B cell (primary cell): Measurements from ENCODE around the gene SRRD. TPM values are rescaled to one million over a fixed set of nuclear protein-coding genes. Genes with fewer than 3 reads are reported as not detected.

Experiments used
- ATAC-seq: fragments of 200-7000 bp; cut with Tn5 transposase; one replicate; pipeline ENCODE4 v1.10.0; 2021; ENCODE audit warnings: low read depth, mild to moderate bottlenecking, moderate number of reproducible peaks, moderate library complexity
- CTCF ChIA-PET: fragments of 350-600 bp; sonication (Branson Sonifier 250); formaldehyde crosslinking; loops from one replicate; lab custom pipeline; 2021; ENCODE audit warnings: antibody characterized with exemption, inconsistent platforms; lab: Charles Lee
- POLR2A ChIA-PET: fragments of 350-600 bp; sonication (Branson Sonifier 250); formaldehyde crosslinking; loops from one replicate; lab custom pipeline; 2021; ENCODE audit warnings: antibody characterized with exemption; lab: Charles Lee
- DNase-seq: peaks from one replicate; pipeline ENCODE4 v3.0.0; 2013
- H2AFZ ChIP-seq: 2 replicates; pipeline ENCODE4 v1.6.1; 2012; ENCODE audit warnings: mild to moderate bottlenecking, low read depth, low read length; ENCODE audit not compliant: insufficient read depth, poor library complexity, severe bottlenecking
- H3K27ac ChIP-seq, 2 donors: 1 replicate in 1 of 2; 2 replicates in 1 of 2; pipeline ENCODE4 v1.5.1; 2012 to 2013; ENCODE audit warnings: low read length in 2 of 2, mild to moderate bottlenecking in 2 of 2, moderate library complexity in 1 of 2
- H3K27me3 ChIP-seq, 4 experiments: fragments of 200-600 bp in 1 of 4; sonication (generic) in 1 of 4; replicated peaks in 1 of 4; 1 replicate in 2 of 4; 2 replicates in 2 of 4; pipeline versions ENCODE4 v1.6.1 to v1.7.0; 2013 to 2016; ENCODE audit warnings: low read length in 3 of 4, mild to moderate bottlenecking in 2 of 4, mixed read lengths in 1 of 4, moderate library complexity in 1 of 4; ENCODE audit not compliant: insufficient read depth in 4 of 4, control insufficient read depth in 3 of 4; ENCODE audit errors: control extremely low read depth in 1 of 4
- H3K36me3 ChIP-seq, 2 experiments: replicated peaks in 1 of 2; 1 replicate in 1 of 2; 2 replicates in 1 of 2; pipeline versions ENCODE4 v1.6.1 to v1.7.1; 2013; ENCODE audit warnings: low read length in 1 of 2; ENCODE audit not compliant: insufficient read depth in 2 of 2, control insufficient read depth in 1 of 2; ENCODE audit errors: control extremely low read depth in 1 of 2, extremely low read depth in 1 of 2
- H3K4me1 ChIP-seq, 2 donors: fragments of 200-600 bp in 1 of 2; sonication (generic) in 1 of 2; 1 replicate in 1 of 2; 2 replicates in 1 of 2; pipeline versions ENCODE4 v1.5.1 to v1.6.1; 2013 to 2017; ENCODE audit warnings: low read length in 2 of 2; ENCODE audit not compliant: control insufficient read depth in 2 of 2, insufficient read depth in 2 of 2
- H3K4me2 ChIP-seq: replicated peaks from 2 replicates; pipeline ENCODE3; 2012; ENCODE audit warnings: mild to moderate bottlenecking, low read depth, low read length; ENCODE audit not compliant: poor library complexity, severe bottlenecking
- H3K4me3 ChIP-seq, 5 experiments: fragments of 200-600 bp in 1 of 5; sonication (generic) in 1 of 5; 1 replicate in 3 of 5; 2 replicates in 2 of 5; pipeline versions ENCODE4 v1.5.1 to v1.7.0; 2011 to 2016; ENCODE audit warnings: low read length in 4 of 5, mild to moderate bottlenecking in 4 of 5, low read depth in 2 of 5, control low read depth in 1 of 5, moderate library complexity in 1 of 5; ENCODE audit not compliant: insufficient read depth in 1 of 5; ENCODE audit errors: control extremely low read depth in 1 of 5, extremely low read depth in 1 of 5
- H3K79me2 ChIP-seq: fragments of 200-600 bp; sonication (generic); one replicate; pipeline ENCODE4 v1.6.0; 2016; ENCODE audit warnings: low read length; ENCODE audit not compliant: control insufficient read depth, insufficient read depth
- H3K9ac ChIP-seq: fragments of 200-600 bp; sonication (generic); 2 replicates; pipeline ENCODE4 v1.6.1; 2017; ENCODE audit warnings: mild to moderate bottlenecking, low read length, moderate library complexity
- H3K9me3 ChIP-seq, 3 donors: one replicate each; pipeline versions ENCODE4 v1.6.1 to v1.7.1; 2013; ENCODE audit warnings: low read length in 2 of 3; ENCODE audit not compliant: control insufficient read depth in 2 of 3, insufficient read depth in 1 of 3; ENCODE audit errors: control extremely low read depth in 1 of 3
- H4K20me1 ChIP-seq: 2 replicates; pipeline ENCODE4 v1.6.0; 2012; ENCODE audit warnings: mild to moderate bottlenecking, low read length; ENCODE audit not compliant: insufficient read depth, control insufficient read depth, poor library complexity, severe bottlenecking
- H3K27ac Mint-ChIP-seq: one replicate; pipeline ENCODE4 v1.8.0; 2021; ENCODE audit warnings: mixed read lengths
- H3K27me3 Mint-ChIP-seq: one replicate; pipeline ENCODE4 v1.8.0; 2021; ENCODE audit warnings: mixed read lengths
- H3K4me1 Mint-ChIP-seq: one replicate; pipeline ENCODE4 v1.8.0; 2021; ENCODE audit warnings: mixed read lengths
- H3K4me3 Mint-ChIP-seq: one replicate; pipeline ENCODE4 v1.8.0; 2021; ENCODE audit warnings: mixed read lengths
- H3K9me3 Mint-ChIP-seq: one replicate; pipeline ENCODE4 v1.8.0; 2022; ENCODE audit warnings: mixed read lengths; ENCODE audit not compliant: insufficient read depth
- EZH2 ChIP-seq: IDR thresholded peaks from 2 replicates; pipeline ENCODE4 v1.6.1; 2012; ENCODE audit warnings: borderline replicate concordance, low read depth, mild to moderate bottlenecking, moderate library complexity, low read length; ENCODE audit not compliant: insufficient read depth, poor library complexity, severe bottlenecking
- WGBS: methylation state at CpG from one replicate; pipeline ENCODE4 v1.1.5; 2013; ENCODE audit warnings: missing lambda C conversion rate; ENCODE audit not compliant: insufficient coverage; 5-methylcytosine and 5-hydroxymethylcytosine counted together
- intact Hi-C: fragments of 100-400 bp; cut with micrococcal nuclease; formaldehyde crosslinking; loops from one replicate; pipeline ENCODE4 v1.10.0; 2022
- polyA plus RNA-seq: library from polyadenylated mRNA; depleted of rRNA; stranded (reverse); fragments of >200 nt; gene quantifications from 2 replicates; pipeline ENCODE4 v1.2.3, GENCODE V29; 2012
- total RNA-seq, 2 donors: library from RNA; stranded (reverse); fragments of 120-200 nt in 1 of 2; gene quantifications; 1 replicate in 1 of 2; 2 replicates in 1 of 2; pipeline versions ENCODE4 v1.2.3 to v1.2.4, GENCODE V29; 2013 to 2022
- TF ChIP-seq, protein P1 (sequence below): fragments of 200-600 bp; IDR thresholded peaks from one replicate; pipeline ENCODE4 v1.8.0; 2022; ENCODE audit warnings: antibody characterized with exemption, mild to moderate bottlenecking

SRRD gene
- total and polyA plus RNA-seq, 2 donors (not counting 1 experiment from before 2014, with no cell fraction given) = 7.8 to 19.2 TPM

DNA sequence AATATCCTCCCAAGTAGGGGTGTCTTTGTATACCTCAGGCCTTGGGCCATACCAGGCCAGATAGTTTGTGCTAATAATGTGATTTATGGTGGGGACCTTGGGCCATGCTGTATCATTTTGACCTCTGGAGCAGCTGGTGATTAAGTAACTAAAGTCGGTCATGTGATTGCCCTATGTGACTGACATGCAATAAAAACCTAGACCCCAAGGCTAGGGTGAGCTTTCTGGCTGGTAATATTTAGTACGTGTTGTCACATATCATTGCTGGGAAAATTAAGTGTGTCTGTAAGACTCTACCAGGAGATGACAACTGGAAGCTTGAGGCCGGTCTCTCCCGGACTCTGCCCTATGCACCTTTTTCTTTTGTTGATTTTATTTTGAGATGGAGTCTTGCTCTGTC lies 41.2 kb downstream of the SRRD start:
- no peak for DNase-seq
- H3K79me2 ChIP-seq = no peaks in the 10 kb centered on the region
- H3K36me3 ChIP-seq = peaks cover 8 to 23% of the 10 kb centered on the region in 2 experiments
- no peak overlapping the region for H3K4me3 ChIP-seq
- peaks cover 5 to 6% of the 10 kb centered on the region in 2 donors for H3K4me1 ChIP-seq
- no peak overlapping the region for H3K27ac ChIP-seq
- no peak overlapping the region for H2AFZ ChIP-seq
- no peak overlapping the region for H3K9ac ChIP-seq
- intact Hi-C loops = no loop called here
- H4K20me1 ChIP-seq = no peaks in the 10 kb centered on the region
- H3K27me3 Mint-ChIP-seq = no peaks in the 10 kb centered on the region
- H3K27me3 ChIP-seq = no peaks in the 10 kb centered on the region
- no peaks in the 10 kb centered on the region for H3K9me3 Mint-ChIP-seq
- H3K27ac Mint-ChIP-seq = no peak overlapping the region
- no peak overlapping the region for H3K4me2 ChIP-seq
- 98% methylated on average over 4 of the region's 4 CpGs for WGBS
- peaks cover 3% of the 10 kb centered on the region for H3K4me1 Mint-ChIP-seq
- H3K9me3 ChIP-seq = no peaks in the 10 kb centered on the region
- no peak for TF ChIP-seq EZH2
- TF ChIP-seq, protein P1, sequence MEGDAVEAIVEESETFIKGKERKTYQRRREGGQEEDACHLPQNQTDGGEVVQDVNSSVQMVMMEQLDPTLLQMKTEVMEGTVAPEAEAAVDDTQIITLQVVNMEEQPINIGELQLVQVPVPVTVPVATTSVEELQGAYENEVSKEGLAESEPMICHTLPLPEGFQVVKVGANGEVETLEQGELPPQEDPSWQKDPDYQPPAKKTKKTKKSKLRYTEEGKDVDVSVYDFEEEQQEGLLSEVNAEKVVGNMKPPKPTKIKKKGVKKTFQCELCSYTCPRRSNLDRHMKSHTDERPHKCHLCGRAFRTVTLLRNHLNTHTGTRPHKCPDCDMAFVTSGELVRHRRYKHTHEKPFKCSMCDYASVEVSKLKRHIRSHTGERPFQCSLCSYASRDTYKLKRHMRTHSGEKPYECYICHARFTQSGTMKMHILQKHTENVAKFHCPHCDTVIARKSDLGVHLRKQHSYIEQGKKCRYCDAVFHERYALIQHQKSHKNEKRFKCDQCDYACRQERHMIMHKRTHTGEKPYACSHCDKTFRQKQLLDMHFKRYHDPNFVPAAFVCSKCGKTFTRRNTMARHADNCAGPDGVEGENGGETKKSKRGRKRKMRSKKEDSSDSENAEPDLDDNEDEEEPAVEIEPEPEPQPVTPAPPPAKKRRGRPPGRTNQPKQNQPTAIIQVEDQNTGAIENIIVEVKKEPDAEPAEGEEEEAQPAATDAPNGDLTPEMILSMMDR = no peak
- no peak for ATAC-seq
- ChIA-PET POLR2A (no interaction called here), CTCF (no interaction called here)
- H3K4me3 Mint-ChIP-seq = no peak overlapping the region

DNA sequence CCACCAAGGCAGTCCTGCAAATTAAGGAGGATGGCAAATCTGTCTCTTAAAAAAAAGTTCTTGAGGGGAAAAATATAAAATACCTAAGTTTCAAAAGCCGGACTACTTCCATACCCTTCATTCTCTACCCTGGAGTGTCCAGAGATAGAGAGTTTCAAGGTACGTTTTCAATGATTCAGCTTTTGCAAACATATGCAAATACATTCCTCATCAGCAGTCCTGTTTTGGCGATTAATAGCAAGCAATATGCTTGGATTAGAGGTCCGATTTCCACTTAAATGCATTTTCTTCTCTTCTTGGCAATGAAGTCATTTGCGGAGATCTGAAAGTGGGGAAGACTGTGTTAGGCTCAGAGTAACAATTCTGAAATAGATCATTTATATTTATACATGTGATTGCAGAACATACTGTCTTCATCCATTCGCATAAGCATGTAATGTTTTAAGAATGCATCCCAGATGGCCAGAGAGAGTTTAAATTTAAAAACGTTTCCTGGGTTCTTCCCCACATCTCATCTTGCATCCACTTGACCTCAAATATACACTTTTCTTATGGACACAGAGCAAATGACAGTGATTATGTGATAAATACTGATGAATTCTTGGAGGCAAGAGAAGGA lies 42.4 kb downstream of the SRRD start:
- Histone ChIP-seq H3K36me3 (peaks cover 8 to 26% of the 10 kb centered on the region in 2 experiments), H3K79me2 (no peaks in the 10 kb centered on the region), H3K9ac (no peak overlapping the region), H3K4me3 (no peak overlapping the region), H3K9me3 (no peaks in the 10 kb centered on the region), H3K4me1 (peaks cover 5 to 6% of the 10 kb centered on the region in 2 donors), H3K27me3 (no peaks in the 10 kb centered on the region), H3K27ac (no peak overlapping the region), H2AFZ (no peak overlapping the region), H3K4me2 (no peak overlapping the region), H4K20me1 (no peaks in the 10 kb centered on the region)
- TF ChIP-seq, protein P1 = no peak
- TF ChIP-seq EZH2 = no peak
- no peak for DNase-seq
- Mint-ChIP-seq H3K27ac (peak overlapping the region; percentile 13), H3K4me3 (no peak overlapping the region), H3K27me3 (no peaks in the 10 kb centered on the region), H3K9me3 (no peaks in the 10 kb centered on the region), H3K4me1 (peaks cover 3% of the 10 kb centered on the region)
- ChIA-PET CTCF (no interaction called here), POLR2A (no interaction called here)
- 95% methylated on average over 2 of the region's 7 CpGs for WGBS
- ATAC-seq = no peak
- intact Hi-C loops = no loop called here
